ENCODE results near the gene PRPS1. TPM values are rescaled to one million over a fixed set of nuclear protein-coding genes. Genes with fewer than 3 reads are reported as not detected.
"Not testable (repeated sequence)": the region's sequence is repeated elsewhere in the genome, so short reads cannot be mapped to it uniquely, and the experiment has no call there.

The PRPS1 gene
- 10 to 100 TPM; 44.9 to 51.2 (median 51.0) TPM for polyA plus RNA-seq (ENCODE audit: insufficient read length in 3 of 3)
- long read RNA-seq, donor 1, transcript PRPS1-204 (7 exons, 2,152 nt), result major isoform, 13 of 14 reads
- long read RNA-seq, donor 1, partial matches to known transcripts, result 0 of 14 reads
- long read RNA-seq, donor 1, other reads (novel, unspliced or antisense), result 0 of 14 reads
- long read RNA-seq, donor 2, transcript PRPS1-204 (7 exons, 2,152 nt), result major isoform, 14 of 15 reads
- long read RNA-seq, donor 2, partial matches to known transcripts, result 0 of 15 reads
- long read RNA-seq, donor 2, other reads (novel, unspliced or antisense), result 0 of 15 reads
- long read RNA-seq, donor 3, transcript PRPS1-204 (7 exons, 2,152 nt), result major isoform, 12 of 13 reads
- long read RNA-seq, donor 3, partial matches to known transcripts, result 0 of 13 reads
- long read RNA-seq, donor 3, other reads (novel, unspliced or antisense), result 0 of 13 reads
- long read RNA-seq, donor 4, transcript PRPS1-204 (7 exons, 2,152 nt), result major isoform, 11 of 13 reads
- long read RNA-seq, donor 4, partial matches to known transcripts, result 0 of 13 reads
- long read RNA-seq, donor 4, other reads (novel, unspliced or antisense), result 0 of 13 reads
- long read RNA-seq, donor 5, transcript PRPS1-204 (7 exons, 2,152 nt), result major isoform, 5 of 5 reads
- long read RNA-seq, donor 5, partial matches to known transcripts, result 0 of 5 reads
- long read RNA-seq, donor 5, other reads (novel, unspliced or antisense), result 0 of 5 reads
- long read RNA-seq, donor 6, transcript PRPS1-204 (7 exons, 2,152 nt), result major isoform, 21 of 23 reads
- long read RNA-seq, donor 6, partial matches to known transcripts, result 0 of 23 reads
- long read RNA-seq, donor 6, other reads (novel, unspliced or antisense), result 0 of 23 reads
- long read RNA-seq, donor 7, transcript PRPS1-204 (7 exons, 2,152 nt), result major isoform, 18 of 41 reads
- long read RNA-seq, donor 7, partial matches to known transcripts, result 21 of 41 reads
- long read RNA-seq, donor 7, other reads (novel, unspliced or antisense), result 0 of 41 reads
- long read RNA-seq, donor 8, transcript PRPS1-204 (7 exons, 2,152 nt), result major isoform, 5 of 9 reads
- long read RNA-seq, donor 8, partial matches to known transcripts, result 0 of 9 reads
- long read RNA-seq, donor 8, other reads (novel, unspliced or antisense), result 0 of 9 reads
- long read RNA-seq, donor 9, transcript PRPS1-204 (7 exons, 2,152 nt), result major isoform, 15 of 18 reads
- long read RNA-seq, donor 9, partial matches to known transcripts, result 0 of 18 reads
- long read RNA-seq, donor 9, other reads (novel, unspliced or antisense), result 0 of 18 reads
- long read RNA-seq, donor 10, transcript PRPS1-204 (7 exons, 2,152 nt), result major isoform, 15 of 20 reads
- long read RNA-seq, donor 10, partial matches to known transcripts, result 0 of 20 reads
- long read RNA-seq, donor 10, other reads (novel, unspliced or antisense), result 0 of 20 reads
- long read RNA-seq, donor 11, transcript PRPS1-204 (7 exons, 2,152 nt), result major isoform, 5 of 20 reads
- long read RNA-seq, donor 11, partial matches to known transcripts, result 13 of 20 reads
- long read RNA-seq, donor 11, other reads (novel, unspliced or antisense), result 0 of 20 reads
- long read RNA-seq, donor 12, transcript PRPS1-204 (7 exons, 2,152 nt), result major isoform, 24 of 61 reads
- long read RNA-seq, donor 12, partial matches to known transcripts, result 32 of 61 reads
- long read RNA-seq, donor 12, other reads (novel, unspliced or antisense), result 0 of 61 reads
- long read RNA-seq, donor 13, transcript PRPS1-204 (7 exons, 2,152 nt), result major isoform, 10 of 12 reads
- long read RNA-seq, donor 13, partial matches to known transcripts, result 0 of 12 reads
- long read RNA-seq, donor 13, other reads (novel, unspliced or antisense), result 0 of 12 reads
- long read RNA-seq, donor 14, transcript PRPS1-204 (7 exons, 2,152 nt), result major isoform, 17 of 50 reads
- long read RNA-seq, donor 14, partial matches to known transcripts, result 28 of 50 reads
- long read RNA-seq, donor 14, other reads (novel, unspliced or antisense), result 0 of 50 reads
- long read RNA-seq, donor 15, transcript PRPS1-204 (7 exons, 2,152 nt), result major isoform, 11 of 181 reads
- long read RNA-seq, donor 15, partial matches to known transcripts, result 137 of 181 reads
- long read RNA-seq, donor 15, other reads (novel, unspliced or antisense), result 32 of 181 reads
- long read RNA-seq, donor 16, transcript PRPS1-204 (7 exons, 2,152 nt), result major isoform, 10 of 11 reads
- long read RNA-seq, donor 16, partial matches to known transcripts, result 0 of 11 reads
- long read RNA-seq, donor 16, other reads (novel, unspliced or antisense), result 0 of 11 reads

DNA sequence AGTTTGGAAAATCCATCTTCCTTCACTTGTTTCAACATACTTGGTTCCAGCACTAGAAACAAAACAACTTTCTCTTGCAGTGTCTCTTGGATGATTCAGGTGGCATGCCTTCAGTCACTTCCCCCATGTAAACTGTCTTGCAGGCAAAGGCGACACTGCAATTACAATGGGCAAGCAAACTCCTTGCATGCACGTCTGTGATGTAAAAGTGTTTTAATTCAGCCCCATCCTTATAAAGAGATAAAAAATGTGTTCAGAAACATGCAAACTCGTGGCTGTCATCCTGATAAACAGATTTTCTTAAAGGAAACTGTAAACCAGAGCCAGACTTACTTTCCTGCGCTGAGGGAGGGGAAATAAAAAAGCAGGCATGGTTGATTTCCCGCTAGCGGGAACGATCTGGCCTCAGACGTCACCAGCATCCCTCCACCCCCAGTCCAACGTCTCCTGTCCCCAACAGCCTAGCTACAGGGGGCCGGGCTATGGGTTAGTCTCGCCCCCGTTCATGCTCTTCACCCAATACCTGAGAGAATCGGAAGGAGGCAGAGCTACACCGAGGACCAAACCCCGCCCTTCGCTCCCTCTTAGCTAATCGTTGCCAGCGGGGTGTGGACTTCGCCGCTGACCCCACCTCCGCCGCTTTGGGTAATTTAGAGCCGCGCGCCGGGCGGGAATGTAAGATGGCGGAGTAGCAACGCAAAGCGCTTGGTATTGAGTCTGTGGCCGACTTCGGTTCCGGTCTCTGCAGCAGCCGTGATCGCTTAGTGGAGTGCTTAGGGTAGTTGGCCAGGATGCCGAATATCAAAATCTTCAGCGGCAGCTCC is at the start of gene PRPS1:
Gene PRPS1 (plus strand): TSS at position 673 of the 824 bp plus-strand sequence. CDS start 119 bp downstream, at position 792.
- peak; percentile 94 for DNase-seq

DNA sequence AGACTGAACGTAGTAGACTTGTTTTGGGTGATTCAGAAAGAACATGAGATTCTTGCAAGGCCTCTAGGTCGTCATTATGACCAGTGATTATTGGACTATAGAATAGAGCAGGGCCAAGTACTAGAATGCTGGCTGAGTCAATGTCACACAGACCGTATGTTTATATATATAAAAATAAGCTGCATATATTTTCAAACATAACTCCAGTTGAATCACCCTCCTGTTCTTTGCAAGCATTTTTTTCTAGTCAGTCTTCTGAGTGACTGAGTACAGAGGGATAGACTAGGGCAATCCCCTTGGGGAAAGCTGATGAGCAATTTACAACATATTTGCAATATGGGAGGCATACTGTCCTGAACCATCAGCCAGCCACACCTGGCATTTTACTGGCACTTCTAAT is 48.4 kb upstream of the PRPS1 start:
- no peak for DNase-seq

DNA sequence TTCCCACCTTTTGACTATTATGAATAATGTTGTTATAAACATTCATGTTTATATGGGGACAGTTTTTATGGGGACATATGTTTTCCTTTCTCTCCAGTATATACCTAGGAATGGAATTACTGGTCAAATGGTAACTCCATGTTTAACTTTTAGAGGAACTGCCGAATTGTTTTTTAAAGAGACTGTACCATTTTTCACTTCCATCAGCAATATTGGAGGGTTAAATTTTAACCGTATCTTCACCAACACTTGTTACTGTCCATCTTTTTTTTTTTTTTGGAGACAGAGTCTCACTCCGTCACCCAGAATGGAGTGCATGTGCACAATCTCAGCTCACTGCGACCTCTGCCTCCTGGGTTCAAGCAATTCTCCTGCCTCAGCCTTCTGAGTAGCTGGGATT is 46.4 kb upstream of the PRPS1 start:
- no peak for DNase-seq

DNA sequence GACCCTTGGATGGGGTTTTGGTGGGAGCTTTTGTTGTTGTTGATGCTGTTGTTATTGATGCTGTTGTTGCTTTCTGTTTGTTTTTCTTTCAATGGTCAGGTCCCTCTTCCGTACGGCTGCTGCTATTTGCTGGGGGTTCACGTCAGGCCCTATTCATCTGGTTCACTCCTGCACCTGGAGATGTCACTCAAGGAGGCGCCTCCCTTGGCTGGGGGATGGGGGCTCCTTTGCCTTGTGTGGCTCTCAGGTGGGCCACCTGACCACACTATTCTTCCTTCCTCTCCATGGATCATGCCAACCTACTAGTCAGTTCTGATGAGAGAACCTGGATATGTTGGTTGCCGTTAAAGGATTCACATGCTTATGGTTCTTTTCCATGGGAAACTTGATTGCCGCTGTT is 39.1 kb upstream of the PRPS1 start:
- no peak for DNase-seq

DNA sequence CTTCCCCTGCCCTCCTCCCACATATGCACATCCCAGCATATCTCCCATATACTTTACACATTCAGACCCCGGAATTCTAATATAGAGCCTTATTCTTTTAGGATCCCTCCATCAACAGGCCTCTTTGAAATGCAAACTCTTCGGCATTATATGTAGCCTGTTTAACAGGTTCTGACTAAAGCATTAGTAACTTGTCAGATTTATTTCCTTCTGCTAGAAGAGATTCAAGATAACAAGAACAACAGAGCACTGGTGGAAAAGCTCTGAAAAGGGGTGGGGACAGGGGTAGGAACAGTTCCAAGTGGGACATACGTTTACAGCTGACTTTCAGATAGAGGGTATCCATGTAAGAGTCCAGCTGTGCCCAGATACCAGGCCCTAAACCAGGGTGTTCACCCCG is 31.7 kb upstream of the PRPS1 start:
- DNase-seq, result no peak

DNA sequence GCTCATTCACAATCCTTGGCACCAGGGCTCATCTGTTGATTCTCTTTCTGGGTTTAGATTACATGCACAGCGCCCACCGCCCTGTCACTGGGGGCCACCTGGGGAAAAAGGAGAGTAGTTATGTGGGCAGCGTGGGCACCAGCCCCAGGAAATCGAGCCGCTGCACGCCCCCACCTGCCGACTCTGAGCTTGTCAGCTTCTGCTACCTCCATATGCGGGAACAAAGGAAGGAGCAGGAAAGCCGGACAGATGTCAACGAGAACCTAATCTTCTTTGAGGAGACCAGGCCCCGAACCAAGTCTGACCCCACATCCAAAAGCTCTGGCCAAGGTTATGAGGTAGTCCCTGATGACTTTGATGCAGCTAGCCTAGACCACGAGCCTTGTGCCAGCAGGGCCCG is 31.0 kb upstream of the PRPS1 start:
- DNase-seq, result no peak

DNA sequence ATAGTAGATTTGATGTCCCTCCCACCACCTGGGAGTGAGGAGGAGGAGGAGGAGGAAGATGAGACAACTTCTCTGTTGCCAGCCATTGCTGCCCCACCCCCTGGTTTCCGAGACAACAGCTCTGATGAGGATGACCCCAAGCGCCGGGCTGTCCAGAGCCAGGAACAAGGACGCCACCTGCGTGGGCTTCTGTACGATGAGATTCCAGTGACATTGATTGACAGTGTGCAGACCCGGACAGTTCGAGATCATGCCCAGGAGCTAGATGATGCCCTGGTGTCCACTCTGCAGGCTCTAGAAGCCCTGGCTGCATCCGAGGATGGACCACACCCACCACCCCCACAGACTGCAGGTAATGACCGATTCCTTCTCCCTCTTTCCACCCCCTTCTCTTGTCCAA is 30.5 kb upstream of the PRPS1 start:
- DNase-seq, result no peak

DNA sequence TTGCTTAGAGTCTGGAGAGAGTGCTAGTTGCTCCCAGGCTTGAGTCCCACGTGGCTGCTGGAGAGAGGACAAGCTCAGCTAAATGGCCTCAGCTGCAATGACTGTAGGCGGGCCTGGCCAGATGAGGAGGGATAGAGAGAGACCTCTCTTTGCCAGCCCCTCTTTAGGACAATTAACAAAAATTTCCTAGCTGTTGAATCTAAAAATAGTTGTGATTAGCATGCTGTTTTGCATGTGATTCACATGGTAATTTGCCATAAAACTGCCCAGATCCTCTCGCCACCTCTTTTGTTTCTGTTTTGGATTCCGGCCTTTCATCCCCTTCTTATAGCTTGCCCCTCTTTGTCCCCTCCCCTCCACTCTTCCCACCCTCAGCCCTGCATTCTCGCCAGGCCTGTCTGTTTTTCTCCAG is 28.9 kb upstream of the PRPS1 start:
- DNase-seq, result no peak

DNA sequence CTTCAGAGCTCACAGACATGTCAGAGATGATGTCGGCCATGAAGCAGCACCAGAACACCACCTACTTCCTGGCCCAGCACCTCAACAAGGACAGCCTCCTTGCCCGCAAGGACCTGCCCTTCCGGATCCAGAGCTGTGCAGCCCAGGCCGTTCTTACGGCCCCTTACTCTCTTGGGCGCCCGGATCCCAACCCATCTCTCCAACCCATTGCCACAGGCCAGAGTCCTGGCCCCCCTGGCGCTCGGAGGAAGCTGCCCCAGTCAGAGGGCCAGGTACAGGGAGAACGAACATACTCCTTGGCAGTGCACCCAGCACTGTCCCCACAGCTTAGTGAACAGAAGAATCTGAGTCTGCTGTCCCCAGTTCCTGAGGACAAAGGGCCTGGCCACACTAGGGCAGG is 27.9 kb upstream of the PRPS1 start:
- DNase-seq, result no peak

DNA sequence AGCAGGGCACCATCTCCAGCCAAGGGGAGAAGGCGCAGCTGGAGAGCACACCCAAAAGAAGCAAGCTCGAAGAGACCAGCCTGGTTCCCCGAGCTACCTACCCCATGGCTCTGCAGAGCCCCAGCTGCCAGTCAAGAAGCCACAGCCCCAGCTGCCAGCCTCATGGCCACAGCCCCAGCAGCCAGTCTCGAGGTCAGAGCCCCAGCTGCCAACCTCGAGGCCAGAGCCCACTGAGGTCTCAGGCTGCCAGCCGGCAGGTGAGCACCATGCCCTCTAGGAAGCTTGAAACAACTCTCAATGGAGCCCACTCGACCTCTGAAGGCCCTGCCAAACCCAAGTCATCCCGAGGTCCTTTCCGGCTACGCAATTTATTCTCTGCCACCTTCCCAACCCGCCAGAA is 27.0 kb upstream of the PRPS1 start:
- DNase-seq, result no peak

DNA sequence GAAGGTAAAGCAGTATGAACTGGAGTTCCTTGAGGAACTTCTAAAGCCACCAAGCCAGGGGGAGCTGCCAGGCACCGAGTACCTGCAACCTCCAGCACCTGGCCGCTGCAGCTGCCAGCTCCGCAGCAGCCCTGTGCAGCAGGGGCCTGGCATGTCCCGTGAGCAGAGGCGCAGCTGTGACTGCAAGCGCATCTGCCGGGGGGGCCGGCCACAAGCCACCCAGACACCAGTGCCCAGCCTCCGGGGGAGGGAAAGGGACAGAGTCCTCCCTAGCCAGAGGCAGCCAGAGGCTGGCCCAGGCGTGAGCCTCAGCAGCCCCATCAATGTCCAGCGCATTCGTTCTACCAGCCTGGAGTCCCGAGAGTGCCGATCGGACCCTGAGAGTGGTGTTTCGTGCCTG is 26.6 kb upstream of the PRPS1 start:
- DNase-seq, result no peak

DNA sequence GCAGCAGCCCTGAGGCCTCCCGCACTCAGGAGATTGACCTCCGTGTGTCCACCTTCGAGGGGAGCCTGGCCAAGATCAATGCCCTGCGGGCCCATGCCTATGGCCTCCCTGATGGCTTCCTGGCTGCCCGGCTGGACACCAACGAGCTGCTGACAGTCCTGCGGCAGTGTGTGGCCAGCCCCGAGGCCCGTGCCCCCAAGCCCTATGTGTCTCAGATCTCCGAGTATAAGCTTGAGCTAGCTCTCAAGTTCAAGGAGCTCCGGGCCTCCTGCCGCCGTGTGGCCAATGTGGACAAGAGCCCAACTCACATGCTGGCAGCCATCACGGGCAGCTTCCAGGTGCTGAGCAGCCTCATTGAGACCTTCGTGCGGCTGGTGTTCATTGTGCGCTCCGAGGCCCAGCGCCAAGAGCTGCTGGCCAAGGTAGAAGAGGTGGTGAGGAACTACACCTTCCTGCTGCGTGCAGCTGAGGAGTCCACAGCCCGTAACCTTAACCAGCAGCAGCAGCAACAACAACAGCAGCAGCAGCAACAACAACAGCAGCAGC is 25.5 kb upstream of the PRPS1 start:
- no peak for DNase-seq

DNA sequence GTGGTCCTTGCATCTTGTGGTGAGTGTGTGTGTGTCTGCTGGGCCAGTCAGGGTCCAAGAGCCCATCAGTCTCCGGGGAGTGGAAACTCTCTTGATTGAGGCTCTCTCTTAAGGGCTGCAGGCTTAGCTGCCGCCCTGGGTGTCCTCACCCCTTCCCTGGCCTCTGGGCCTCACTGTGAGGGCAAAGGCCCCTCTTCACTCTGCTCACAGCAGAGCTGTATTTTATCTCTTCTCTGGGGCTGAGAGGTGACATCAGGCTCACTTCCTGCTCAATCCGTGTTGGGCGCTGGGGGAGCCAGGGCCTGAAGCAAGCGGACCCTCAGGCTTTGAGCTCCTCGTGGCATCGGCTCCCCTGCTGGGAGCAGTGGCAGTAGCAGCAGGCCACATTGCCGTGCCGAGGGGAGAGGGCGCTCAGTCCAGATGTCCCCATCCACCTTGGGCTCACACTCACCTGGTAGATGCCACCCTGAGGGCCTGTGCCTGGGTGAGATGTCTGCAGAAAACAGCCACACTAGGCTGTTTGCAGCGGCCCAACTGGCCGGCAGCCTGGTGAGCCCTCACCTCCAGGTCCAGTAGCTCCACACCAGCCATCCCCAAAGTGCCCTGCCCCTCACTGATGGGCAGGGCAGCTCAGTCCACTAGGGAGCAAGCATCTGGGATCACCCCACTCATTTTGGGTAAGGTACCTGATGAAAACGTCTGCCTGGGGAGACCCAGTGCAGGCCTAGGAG is 24.7 kb upstream of the PRPS1 start:
- DNase-seq, result no peak

DNA sequence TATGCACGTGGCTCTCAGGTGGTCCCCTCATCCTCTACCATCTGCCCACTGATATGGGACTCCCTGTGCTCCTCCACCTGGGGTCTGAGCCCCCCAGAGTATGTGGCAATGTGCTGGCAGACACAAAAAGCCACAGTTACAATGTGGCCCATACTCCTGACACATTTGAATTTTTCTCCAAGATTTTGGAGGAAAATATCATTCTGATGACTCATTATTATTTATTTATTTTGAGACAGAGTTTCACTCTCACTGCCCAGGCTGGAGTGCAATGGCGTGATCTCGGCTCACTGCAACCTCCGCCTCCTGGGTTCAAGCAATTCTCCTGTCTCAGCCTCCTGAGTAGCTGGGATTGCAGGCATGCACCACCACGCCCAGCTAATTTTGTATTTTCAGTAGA is 19.2 kb upstream of the PRPS1 start:
- DNase-seq, result not testable (repeated sequence)

DNA sequence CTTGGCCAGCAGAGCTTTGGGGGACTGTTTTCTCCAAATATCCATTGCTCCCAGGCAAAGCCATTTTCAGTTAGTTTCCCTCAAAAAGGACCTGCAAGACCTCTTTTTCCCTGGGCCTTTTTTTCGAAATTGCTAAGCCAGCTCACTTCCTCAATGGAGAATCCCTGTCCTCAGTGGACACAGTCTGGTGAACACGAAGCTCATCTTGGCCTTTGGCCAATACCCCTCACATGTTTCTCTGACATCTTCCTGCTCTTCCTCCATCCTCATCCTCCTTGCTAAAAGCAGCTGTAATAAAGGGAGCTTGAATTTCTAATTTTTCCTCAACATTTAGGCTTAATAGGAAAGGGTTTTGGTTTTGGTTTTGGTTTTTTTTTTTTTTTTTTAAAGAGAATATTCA is 17.6 kb upstream of the PRPS1 start:
- DNase-seq, result no peak

DNA sequence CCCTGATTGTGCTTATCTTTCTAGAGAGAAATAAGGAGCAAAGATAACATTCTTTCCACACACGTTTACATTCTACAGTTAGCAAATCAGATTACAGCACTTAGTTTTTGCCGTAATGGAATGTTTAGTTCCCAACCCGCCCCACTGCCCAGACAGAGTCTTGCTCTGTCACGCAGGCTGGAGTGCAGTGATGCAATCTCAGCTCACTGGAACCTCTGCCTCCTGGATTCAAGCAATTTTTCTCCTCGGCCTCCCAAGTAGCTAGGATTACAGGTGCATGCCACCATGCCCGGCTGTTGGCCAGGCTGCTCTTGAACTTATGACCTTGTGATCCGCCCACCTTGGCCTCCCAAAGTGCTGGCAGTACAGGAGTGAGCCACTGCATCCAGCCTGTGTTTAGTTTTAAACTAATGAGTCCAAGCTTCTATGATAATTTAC is 8.4 kb upstream of the PRPS1 start:
- no peak for DNase-seq

DNA sequence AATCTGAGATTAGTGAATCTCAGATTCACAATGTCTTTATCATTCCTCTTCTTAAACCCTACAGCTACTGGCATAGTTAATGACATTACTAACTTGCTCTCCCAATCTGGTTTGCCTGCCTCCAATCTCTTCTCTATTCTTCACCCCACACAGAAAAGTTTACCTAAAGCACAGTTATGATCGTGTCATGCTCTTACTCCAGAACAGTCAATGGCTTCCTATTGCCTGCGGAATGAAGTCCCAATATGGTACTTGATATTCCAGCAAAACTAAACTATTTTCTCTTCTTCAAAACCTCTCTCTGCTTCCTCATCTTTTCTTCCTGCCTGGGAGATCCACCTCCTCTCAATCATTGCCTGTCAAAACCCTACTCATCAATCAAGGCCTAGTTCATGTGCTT is 3.4 kb upstream of the PRPS1 start:
- no peak for DNase-seq

DNA sequence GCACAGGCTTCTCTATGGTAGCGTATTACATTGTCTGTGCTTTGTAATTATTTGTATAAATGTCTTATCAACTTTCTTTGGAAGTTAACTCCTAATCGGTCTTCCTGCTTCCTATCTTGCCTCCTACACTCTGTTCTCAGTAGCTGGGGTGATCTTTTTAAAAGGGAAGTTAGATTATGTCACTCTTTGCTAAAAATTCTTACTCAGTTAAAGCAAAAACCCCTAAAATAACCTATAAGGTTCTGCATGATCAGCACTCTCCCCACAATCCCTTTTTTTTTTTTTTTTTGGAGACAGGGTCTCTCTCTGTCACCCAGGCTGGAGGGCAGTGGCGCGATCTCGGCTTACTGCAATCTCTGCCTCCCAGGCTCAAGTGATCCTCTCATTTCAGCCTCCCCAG is 2.6 kb upstream of the PRPS1 start:
- no peak for DNase-seq
